Tibial artery (tissue), 4 donors: Measurements from ENCODE around the gene DNAH3.

Experiments
- DNase-seq, 2 donors: peaks; one replicate each; pipeline ENCODE4 v3.0.0-alpha.2; 2019
- H3K27ac ChIP-seq, 2 donors: fragments of 200-600 bp; sonication (generic) in 1 of 2; 1 replicate in 1 of 2; 2 replicates in 1 of 2; pipeline ENCODE4 v1.5.1; 2018 to 2019; ENCODE audit warnings: mild to moderate bottlenecking in 1 of 2
- H3K27me3 ChIP-seq, 2 donors: fragments of 200-600 bp; sonication (generic) in 1 of 2; one replicate each; pipeline versions ENCODE4 v1.5.1 to v1.6.0; 2016 to 2019
- H3K36me3 ChIP-seq, 3 donors: fragments of 200-600 bp; sonication (generic) in 2 of 3; one replicate each; pipeline ENCODE4 v1.5.1; 2016 to 2019; ENCODE audit warnings: mild to moderate bottlenecking in 2 of 3
- H3K4me1 ChIP-seq, 4 donors: fragments of 200-600 bp; sonication (generic) in 2 of 4; 1 replicate in 3 of 4; 2 replicates in 1 of 4; pipeline ENCODE4 v1.5.1; 2016 to 2019
- H3K4me3 ChIP-seq, 2 donors: fragments of 200-600 bp; sonication (generic) in 1 of 2; 1 replicate in 1 of 2; 2 replicates in 1 of 2; pipeline ENCODE4 v1.5.1; 2018 to 2019; ENCODE audit warnings: mild to moderate bottlenecking in 2 of 2
- H3K9me3 ChIP-seq, 3 donors: fragments of 200-600 bp; sonication (generic) in 1 of 3; one replicate each; pipeline ENCODE4 v1.5.1; 2016 to 2019
- CTCF ChIP-seq, 2 experiments: fragments of 200-600 bp in 1 of 2; fragments of 450-650 bp in 1 of 2; IDR thresholded peaks; one replicate each; pipeline ENCODE4 v1.5.1; 2017 to 2019; ENCODE audit warnings: antibody characterized with exemption in 2 of 2, mild to moderate bottlenecking in 1 of 2, moderate library complexity in 1 of 2
- intact Hi-C: fragments of 100-400 bp; cut with DNase I; formaldehyde crosslinking; loops from one replicate; pipeline ENCODE4 v1.15.0; 2023; ENCODE audit warnings: low total_unique reads

DNAH3 gene

GRCh38 chr16:21088143-21088542 lies 62.5 kb downstream of the DNAH3 start:
- TF ChIP-seq CTCF (IDR thresholded peaks at IDR 0.05), result no peak
- intact Hi-C loops, result no loop called here
- no peak for DNase-seq

GRCh38 chr16:21084631-21085225 lies 65.9 kb downstream of the DNAH3 start:
- Histone ChIP-seq H3K27ac (no peak overlapping the region), H3K4me1 (no peaks in the 10 kb centered on the region), H3K9me3 (no peaks in the 10 kb centered on the region), H3K4me3 (no peak overlapping the region), H3K36me3 (no peaks in the 10 kb centered on the region), H3K27me3 (no peaks in the 10 kb centered on the region)
- TF ChIP-seq CTCF (IDR thresholded peaks at IDR 0.05), result no peak
- intact Hi-C loops, result loop anchor here (5.0 kb wide), 1 partner anchor 282 kb away; no protein-coding TSS in a partner anchor
- DNase-seq, result no peak

More at GRCh38 chr16:21088143-21088542, 62.5 kb downstream of the DNAH3 start:
- H3K4me3 ChIP-seq, result no peak overlapping the region
- no peaks in the 10 kb centered on the region for H3K4me1 ChIP-seq
- H3K27ac ChIP-seq, result no peak overlapping the region
- H3K36me3 ChIP-seq, result no peaks in the 10 kb centered on the region
- no peaks in the 10 kb centered on the region for H3K9me3 ChIP-seq
- H3K27me3 ChIP-seq, result no peaks in the 10 kb centered on the region

GRCh38 chr16:21083729-21084268 lies 66.8 kb downstream of the DNAH3 start:
- TF ChIP-seq CTCF (IDR thresholded peaks at IDR 0.05), result peak; percentile 79
- peak; percentile 60 to 72 for DNase-seq
- no peaks in the 10 kb centered on the region for H3K36me3 ChIP-seq
- no peak overlapping the region for H3K27ac ChIP-seq
- intact Hi-C loops, result loop anchor here (2.0 to 5.0 kb wide), 2 partner anchors 233 to 281 kb away; no protein-coding TSS in a partner anchor
- no peaks in the 10 kb centered on the region for H3K27me3 ChIP-seq
- no peaks in the 10 kb centered on the region for H3K9me3 ChIP-seq
- no peaks in the 10 kb centered on the region for H3K4me1 ChIP-seq
- H3K4me3 ChIP-seq, result no peak overlapping the region

DNA sequence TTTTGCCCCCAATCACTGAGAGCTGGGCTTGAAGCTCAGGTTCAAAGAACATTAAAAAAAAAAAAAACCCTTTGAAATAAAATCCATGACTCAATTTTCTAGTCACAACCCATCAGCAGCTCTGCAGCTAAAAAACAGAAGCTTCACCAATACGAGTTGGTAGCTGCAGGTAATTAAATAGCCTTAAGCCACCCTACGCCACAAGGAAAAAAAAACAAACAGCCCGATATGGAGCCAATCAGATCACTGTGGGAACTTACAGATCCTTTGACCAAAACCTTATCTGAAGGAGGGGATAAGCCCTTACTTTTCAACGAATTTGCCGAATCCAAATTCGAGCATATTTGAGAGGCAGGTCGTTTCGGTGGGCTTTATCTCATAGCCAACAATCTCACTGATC lies 69.3 kb downstream of the DNAH3 start:
- H3K36me3 ChIP-seq, result no peaks in the 10 kb centered on the region
- intact Hi-C loops, result loop anchor here (5.0 kb wide), 1 partner anchor 279 kb away; no protein-coding TSS in a partner anchor
- no peaks in the 10 kb centered on the region for H3K9me3 ChIP-seq
- TF ChIP-seq CTCF (IDR thresholded peaks at IDR 0.05), result no peak
- H3K4me1 ChIP-seq, result no peaks in the 10 kb centered on the region
- no peak overlapping the region for H3K27ac ChIP-seq
- DNase-seq, result no peak
- H3K4me3 ChIP-seq, result no peak overlapping the region
- no peaks in the 10 kb centered on the region for H3K27me3 ChIP-seq

GRCh38 chr16:21078563-21078962 lies 72.1 kb downstream of the DNAH3 start:
- Histone ChIP-seq H3K4me1 (no peaks in the 10 kb centered on the region), H3K9me3 (no peaks in the 10 kb centered on the region), H3K27ac (no peak overlapping the region), H3K36me3 (no peaks in the 10 kb centered on the region), H3K4me3 (no peak overlapping the region), H3K27me3 (no peaks in the 10 kb centered on the region)
- intact Hi-C loops, result no loop called here
- no peak for DNase-seq
- TF ChIP-seq CTCF (IDR thresholded peaks at IDR 0.05), result no peak
